GM12892 (cell line): ENCODE measurements around the gene OLFM1.

Experiments used
- DNase-seq: peaks from one replicate; pipeline ENCODE4 v3.0.0; 2011; ENCODE audit not compliant: insufficient read length
- FAIRE-seq: peaks from 2 replicates; lab custom pipeline; 2011; peaks lifted over from hg19 to GRCh38; lab: Jason Lieb, UNC
- POLR2A ChIP-seq: IDR thresholded peaks from 2 replicates; pipeline ENCODE4 v1.6.1; 2011; ENCODE audit warnings: low read depth, low read length, control low read depth
- POLR2AphosphoS5 ChIP-seq: IDR thresholded peaks from 2 replicates; pipeline ENCODE4 v1.6.1; 2011; ENCODE audit warnings: low read depth, low read length, control low read depth
- TAF1 ChIP-seq: IDR thresholded peaks from 2 replicates; pipeline ENCODE4 v1.6.1; 2011; ENCODE audit warnings: low read depth, mild to moderate bottlenecking, control low read depth, low read length, borderline replicate concordance

The OLFM1 gene

GRCh38 chr9:135122316-135122715, 34.8 kb downstream of the OLFM1 start:
- DNase-seq (no peak), FAIRE-seq (no peak)
- no peak for TF ChIP-seq POLR2AphosphoS5
- TF ChIP-seq POLR2A: no peak
- TF ChIP-seq TAF1: no peak

- FAIRE-seq (no peak), DNase-seq (no peak)
- no peak for TF ChIP-seq TAF1
- TF ChIP-seq POLR2AphosphoS5: no peak
- no peak for TF ChIP-seq POLR2A
Observed at GRCh38 chr9:135123126-135123772, 35.8 kb downstream of the OLFM1 start.

DNA sequence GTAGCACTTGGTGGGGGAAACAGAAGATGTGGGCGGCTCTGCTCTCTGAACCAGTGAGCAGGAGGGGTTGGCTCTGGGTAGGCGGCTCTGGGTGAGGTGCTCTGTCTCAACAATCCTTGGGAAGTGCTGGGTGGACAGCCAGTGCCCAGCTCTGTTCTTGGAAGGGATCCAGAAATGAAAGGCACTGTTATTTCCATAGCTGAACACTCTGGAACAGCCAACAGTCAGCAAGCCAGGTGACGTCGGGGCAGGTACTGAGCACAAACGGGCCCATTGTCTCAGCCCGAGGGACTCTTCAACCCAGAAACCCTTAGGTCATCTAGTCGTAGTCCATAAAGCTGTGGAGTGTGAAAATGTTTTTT, 36.3 kb downstream of the OLFM1 start:
- TF ChIP-seq POLR2A (no peak), POLR2AphosphoS5 (no peak), TAF1 (no peak)
- FAIRE-seq (no peak), DNase-seq (no peak)

DNA sequence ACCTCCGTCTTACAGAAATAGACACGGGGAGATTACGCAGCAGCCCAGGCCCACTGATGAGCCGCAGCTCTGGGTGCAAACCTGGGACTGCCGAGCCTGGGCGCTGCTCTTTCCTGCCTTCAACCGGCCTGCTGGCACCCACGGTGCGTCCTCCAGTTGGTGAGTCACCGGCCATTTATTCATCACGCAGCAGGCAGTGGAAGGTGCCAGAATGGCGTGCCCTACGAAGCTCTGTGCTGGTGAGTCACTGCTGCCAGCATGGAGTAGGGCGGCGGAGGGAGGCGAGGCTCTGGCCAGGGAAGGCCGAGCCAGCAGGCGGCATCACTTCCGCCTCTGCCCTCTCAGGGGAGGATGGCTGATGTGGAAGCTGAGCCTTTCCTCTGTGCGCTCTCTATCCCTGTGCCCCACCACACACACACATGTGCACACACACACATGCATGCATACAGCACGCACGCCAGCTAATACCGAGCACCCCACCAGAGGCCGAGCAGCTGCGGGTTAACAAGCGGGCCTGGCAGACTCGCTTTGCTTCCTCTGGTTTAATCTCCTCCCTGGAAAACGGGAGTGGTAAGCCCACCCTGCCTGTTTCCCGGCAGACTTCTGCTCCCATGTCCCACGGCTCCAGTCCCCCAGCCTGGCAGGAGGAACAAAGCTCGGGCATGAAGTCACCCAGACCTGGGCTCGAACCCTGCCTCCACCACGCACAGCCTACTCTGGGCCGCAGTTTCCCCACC, 39.2 kb downstream of the OLFM1 start:
- no peak for DNase-seq
- FAIRE-seq: no peak
- TF ChIP-seq POLR2AphosphoS5: no peak
- no peak for TF ChIP-seq POLR2A
- TF ChIP-seq TAF1: no peak

DNA sequence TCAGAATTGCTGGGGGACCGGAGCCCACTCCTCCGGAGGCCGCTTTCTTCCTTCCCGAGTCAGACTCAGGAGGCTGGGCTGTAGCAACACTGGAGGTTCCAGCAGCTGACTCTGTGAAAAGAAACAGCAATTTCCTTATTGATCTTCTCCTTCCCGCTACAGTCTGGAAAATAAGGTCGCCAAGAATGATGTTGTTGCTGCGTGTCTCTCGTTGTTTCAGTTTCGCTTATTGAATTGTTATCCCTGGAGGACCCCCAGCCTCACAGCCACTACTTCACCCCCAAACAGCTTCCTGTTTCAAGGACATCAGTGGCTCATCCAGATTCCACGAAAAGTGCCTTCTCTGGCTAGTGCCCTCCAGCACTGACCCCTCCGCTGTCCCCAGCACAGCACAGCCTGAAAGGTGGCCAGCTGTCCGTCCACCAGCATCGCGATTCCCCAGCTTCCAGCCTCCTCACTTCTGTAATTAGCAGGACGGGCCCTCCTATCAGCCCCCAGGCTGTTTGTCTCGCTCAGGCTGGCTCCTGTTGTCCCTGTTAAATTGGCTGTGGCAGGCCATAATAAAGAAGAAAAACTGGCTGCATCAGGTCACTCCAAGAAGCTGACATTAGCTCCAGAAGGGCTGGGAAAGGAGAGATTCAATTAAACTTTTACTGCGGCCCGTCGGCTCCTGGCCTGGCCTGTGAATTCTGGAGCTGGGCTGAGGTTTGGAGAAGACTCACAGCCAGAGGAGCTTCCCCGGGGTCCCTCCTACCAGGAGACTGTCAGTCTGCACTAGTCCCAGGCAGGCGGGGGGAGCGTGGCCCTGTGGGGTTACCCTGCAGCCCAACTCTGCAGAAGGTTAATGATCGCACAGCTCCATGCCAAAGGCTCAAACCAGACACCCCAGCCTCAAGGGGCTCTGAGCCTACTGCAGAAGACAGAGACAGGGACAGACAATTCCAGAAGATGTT, 40.5 kb downstream of the OLFM1 start:
- no peak for FAIRE-seq
- no peak for DNase-seq
- TF ChIP-seq POLR2AphosphoS5 (no peak), TAF1 (no peak), POLR2A (no peak)

DNA sequence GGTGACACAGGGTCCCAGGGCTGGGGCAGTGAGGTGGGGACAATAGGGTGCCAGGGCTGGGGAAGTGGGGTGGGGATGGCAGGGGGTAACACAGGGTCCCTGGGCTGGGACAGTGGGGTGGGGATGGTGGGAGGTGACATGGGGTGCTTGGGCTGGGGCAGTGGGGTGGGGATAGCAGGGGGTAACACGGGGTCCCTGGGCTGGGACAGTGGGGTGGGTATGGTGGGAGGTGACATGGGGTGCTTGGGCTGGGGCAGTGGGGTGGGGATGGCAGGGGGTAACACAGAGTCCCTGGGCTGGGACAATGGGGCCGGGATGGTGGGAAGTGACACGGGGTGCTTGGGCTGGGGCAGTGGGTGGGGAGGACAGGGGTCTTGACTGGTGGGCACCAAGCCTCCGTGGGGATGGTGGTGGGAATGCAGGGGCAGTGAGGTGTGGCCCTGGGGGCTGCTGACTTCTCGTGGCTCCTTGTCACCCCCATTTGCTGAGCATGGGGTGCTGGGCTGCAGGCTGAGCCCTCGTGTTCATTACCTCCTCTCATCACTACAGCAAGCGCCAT, 41.7 kb downstream of the OLFM1 start:
- TF ChIP-seq POLR2A: no peak
- no peak for TF ChIP-seq TAF1
- no peak for TF ChIP-seq POLR2AphosphoS5
- DNase-seq (no peak), FAIRE-seq (no peak)

DNA sequence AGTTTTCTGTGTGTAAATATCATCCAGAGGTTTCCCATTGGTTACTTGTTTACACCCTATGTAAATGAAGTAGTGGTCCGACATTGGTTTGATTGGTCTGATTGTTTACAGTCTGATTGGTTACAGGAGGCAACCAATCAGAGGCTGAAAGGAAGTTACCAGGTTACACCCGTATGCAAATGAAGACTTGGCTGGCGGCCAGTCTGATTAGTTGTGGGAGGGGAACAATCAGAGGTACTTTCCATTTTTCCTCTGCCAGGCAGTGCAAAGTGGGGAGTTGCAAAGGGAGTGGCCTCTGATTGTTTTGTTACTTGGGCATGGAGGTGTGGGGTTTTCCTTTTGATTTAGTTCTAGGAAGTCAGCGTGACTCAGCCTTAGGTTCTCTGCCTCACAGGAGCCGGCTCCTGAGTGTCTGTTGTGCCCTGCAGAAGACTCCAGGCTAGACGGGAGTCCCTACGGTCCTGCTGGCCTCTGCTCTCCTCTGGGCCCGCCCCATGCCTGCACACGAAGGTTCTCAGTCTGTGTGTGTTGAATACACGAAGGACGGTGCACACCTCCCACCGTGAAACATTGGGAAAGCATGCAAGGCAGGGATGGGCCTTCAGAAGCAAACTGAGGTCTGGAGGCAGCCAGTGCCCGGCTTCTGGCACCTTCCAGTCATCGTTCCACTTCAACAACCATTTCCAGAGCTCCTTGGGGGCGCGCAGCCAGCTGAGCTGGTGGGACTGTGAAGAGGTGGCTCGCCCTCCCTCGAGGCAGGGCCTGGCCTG, 42.9 kb downstream of the OLFM1 start:
- TF ChIP-seq TAF1: no peak
- TF ChIP-seq POLR2AphosphoS5: no peak
- TF ChIP-seq POLR2A: no peak
- FAIRE-seq: no peak
- DNase-seq: no peak

GRCh38 chr9:135131488-135131887, 44.0 kb downstream of the OLFM1 start:
- no peak for DNase-seq
- TF ChIP-seq TAF1 (no peak), POLR2A (no peak), POLR2AphosphoS5 (no peak)
- FAIRE-seq: no peak

GRCh38 chr9:135132008-135132407, 44.5 kb downstream of the OLFM1 start:
- no peak for FAIRE-seq
- TF ChIP-seq POLR2AphosphoS5 (no peak), POLR2A (no peak), TAF1 (no peak)
- no peak for DNase-seq

DNA sequence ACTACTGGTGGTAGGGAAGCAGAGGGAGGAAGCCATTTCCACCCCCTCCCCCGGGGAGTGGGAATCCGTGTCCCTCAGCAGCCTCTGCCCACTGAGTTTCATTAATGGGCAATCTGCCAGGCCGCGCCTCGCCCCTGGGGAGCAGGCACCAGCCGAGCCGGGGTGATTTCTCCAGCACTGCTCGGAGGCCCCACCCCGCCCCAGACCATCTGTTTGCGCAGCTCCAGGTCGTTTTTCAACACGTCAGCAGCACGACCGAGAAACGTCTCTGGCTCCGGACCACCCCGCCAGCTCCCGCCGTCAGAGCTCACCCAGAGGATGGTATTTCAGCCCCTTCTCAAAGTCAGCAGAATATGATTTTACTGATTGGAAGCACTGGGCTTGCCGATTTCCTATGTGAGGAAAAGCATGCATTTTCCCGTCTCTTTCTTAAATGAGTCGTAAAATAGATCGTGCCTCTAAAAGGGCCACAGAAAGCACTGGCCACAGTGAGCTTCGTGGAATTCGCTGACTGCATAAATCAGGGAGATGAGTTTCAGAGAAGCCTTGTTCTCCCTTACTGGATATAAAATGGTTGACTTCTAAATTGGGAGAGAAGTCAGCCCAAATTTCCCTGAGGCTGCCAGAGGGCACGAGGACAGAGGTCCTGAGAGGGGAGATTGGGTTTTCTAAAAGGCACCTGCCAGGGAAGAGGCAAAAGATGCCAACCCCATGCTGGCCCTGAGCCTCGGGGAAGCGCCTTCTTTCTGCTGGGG, 47.0 kb downstream of the OLFM1 start:
- DNase-seq: no peak
- no peak for FAIRE-seq
- TF ChIP-seq TAF1 (no peak), POLR2A (no peak), POLR2AphosphoS5 (no peak)
